SK-N-SH (cell line): ENCODE measurements around the gene QSOX2. TPM values are rescaled to one million over a fixed set of nuclear protein-coding genes. Genes with fewer than 3 reads are reported as not detected.
A peak's percentile ranks its signal among the peaks of the same experiment; 100 is the strongest.

ENCODE experiments used
- CTCF ChIA-PET: fragments of 300-600, 350-600 bp; formaldehyde crosslinking; extraction: SDS; loops from one replicate; lab custom pipeline; 2021; lab: Yijun Ruan, JAX
- POLR2A ChIA-PET: fragments of 350-600 bp; sonication (Branson Sonifier 250); formaldehyde crosslinking; extraction: SDS; loops from one replicate; lab custom pipeline; 2020; ENCODE audit warnings: antibody characterized with exemption, inconsistent platforms; lab: Yijun Ruan, JAX
- DNase-seq: peaks from one replicate; pipeline ENCODE4 v3.0.0; 2012
- H2AFZ ChIP-seq: fragments of 200-600 bp; sonication (generic); 2 replicates; pipeline ENCODE4 v1.8.1; 2016; ENCODE audit warnings: antibody characterized with exemption, mild to moderate bottlenecking, low read depth
- H3F3A ChIP-seq: fragments of 200-600 bp; sonication (generic); replicated peaks from 2 replicates; pipeline ENCODE3; 2016; ENCODE audit warnings: antibody characterized with exemption, mild to moderate bottlenecking; ENCODE audit not compliant: insufficient read depth
- H3K27ac ChIP-seq, 2 experiments: fragments of 200-500 bp in 1 of 2; fragments of 200-600 bp in 1 of 2; sonication (Bioruptor generic) in 1 of 2; sonication (generic), shearing (Covaris generic) in 1 of 2; 2 replicates each; pipeline versions ENCODE4 v1.5.1 to v1.6.1; 2014 to 2016; ENCODE audit warnings: low read depth in 2 of 2, inconsistent platforms in 1 of 2, low read length in 1 of 2, mild to moderate bottlenecking in 1 of 2, mixed read lengths in 1 of 2
- H3K27me3 ChIP-seq: fragments of 200-600 bp; sonication (generic), shearing (Covaris generic); 2 replicates; pipeline ENCODE4 v1.6.1; 2016; ENCODE audit warnings: mixed run types; ENCODE audit not compliant: insufficient read depth
- H3K36me3 ChIP-seq, 2 experiments: fragments of 200-500 bp in 1 of 2; fragments of 200-600 bp in 1 of 2; sonication (Bioruptor generic) in 1 of 2; sonication (generic) in 1 of 2; replicated peaks in 1 of 2; 2 replicates each; pipeline versions ENCODE3 to v1.5.1; 2014 to 2016; ENCODE audit warnings: low read length in 1 of 2, mild to moderate bottlenecking in 1 of 2; ENCODE audit not compliant: insufficient read depth in 2 of 2, control insufficient read depth in 1 of 2
- H3K4me1 ChIP-seq, 2 experiments: fragments of 200-500 bp in 1 of 2; fragments of 200-600 bp in 1 of 2; sonication (Bioruptor generic) in 1 of 2; sonication (generic), shearing (Covaris generic) in 1 of 2; 2 replicates each; pipeline versions ENCODE4 v1.5.1 to v1.6.1; 2014 to 2016; ENCODE audit warnings: low read depth in 1 of 2, low read length in 1 of 2, mixed run types in 1 of 2; ENCODE audit not compliant: insufficient read depth in 2 of 2, control insufficient read depth in 1 of 2
- H3K4me2 ChIP-seq: fragments of 200-600 bp; sonication (generic), shearing (Covaris generic); 2 replicates; pipeline ENCODE4 v1.6.1; 2017; ENCODE audit warnings: mixed run types
- H3K4me3 ChIP-seq, 2 experiments: fragments of 200-500 bp in 1 of 2; fragments of 200-600 bp in 1 of 2; sonication (Bioruptor generic) in 1 of 2; sonication (generic), shearing (Covaris generic) in 1 of 2; 2 replicates each; pipeline versions ENCODE4 v1.5.1 to v1.8.1; 2014 to 2016; ENCODE audit warnings: low read depth in 2 of 2, inconsistent platforms in 1 of 2, low read length in 1 of 2, mild to moderate bottlenecking in 1 of 2, mixed read lengths in 1 of 2, moderate library complexity in 1 of 2
- H3K79me2 ChIP-seq: fragments of 200-600 bp; sonication (generic); 2 replicates; pipeline ENCODE4 v1.8.1; 2017; ENCODE audit warnings: mild to moderate bottlenecking; ENCODE audit not compliant: insufficient read depth
- H3K9ac ChIP-seq: fragments of 200-600 bp; sonication (generic); 2 replicates; pipeline ENCODE4 v1.6.1; 2017; ENCODE audit warnings: mixed run types
- H3K9me2 ChIP-seq: fragments of 200-600 bp; sonication (generic); 2 replicates; pipeline ENCODE4 v1.6.1; 2017; ENCODE audit warnings: mixed run types
- H3K9me3 ChIP-seq: fragments of 200-600 bp; sonication (generic); 2 replicates; pipeline ENCODE4 v1.6.1; 2017; ENCODE audit warnings: mixed run types, mild to moderate bottlenecking, moderate library complexity
- H4K20me1 ChIP-seq: fragments of 200-600 bp; sonication (generic); 2 replicates; pipeline ENCODE4 v1.6.1; 2017; ENCODE audit warnings: mild to moderate bottlenecking, mixed run types; ENCODE audit not compliant: insufficient read depth
- CHD2 ChIP-seq: fragments of 150-350 bp; IDR thresholded peaks from 2 replicates; pipeline ENCODE4 v1.6.1; 2018; ENCODE audit warnings: low read length; ENCODE audit not compliant: partially characterized antibody
- CTCF ChIP-seq: fragments of 200-600 bp; sonication (generic); IDR thresholded peaks from 2 replicates; pipeline ENCODE4 v1.6.1; 2017; ENCODE audit warnings: antibody characterized with exemption, mild to moderate bottlenecking, moderate library complexity
- EP300 ChIP-seq, 2 experiments: IDR thresholded peaks; 2 replicates each; pipeline versions ENCODE4 v1.4.0 to v1.6.1; 2012; ENCODE audit warnings: borderline replicate concordance in 1 of 2, low read depth in 1 of 2, low read length in 1 of 2
- EZH2phosphoT487 ChIP-seq: fragments of 200-600 bp; sonication (generic); IDR thresholded peaks from 2 replicates; pipeline ENCODE4 v1.6.1; 2017; ENCODE audit warnings: low read depth, mixed run types, mild to moderate bottlenecking, antibody characterized with exemption, moderate library complexity, borderline replicate concordance
- FOSL2 ChIP-seq: IDR thresholded peaks from 2 replicates; pipeline ENCODE4 v1.4.0; 2012; ENCODE audit warnings: low read depth, mild to moderate bottlenecking, moderate library complexity, borderline replicate concordance
- JUND ChIP-seq: IDR thresholded peaks from 2 replicates; pipeline ENCODE4 v1.4.0; 2012
- MEF2A ChIP-seq: IDR thresholded peaks from 2 replicates; pipeline ENCODE4 v1.4.0; 2012; ENCODE audit warnings: low read depth, borderline replicate concordance
- MXI1 ChIP-seq: IDR thresholded peaks from 2 replicates; pipeline ENCODE4 v1.6.1; 2012; ENCODE audit warnings: mild to moderate bottlenecking, low read depth, low read length, improper control_type of control experiment
- POLR2AphosphoS5 ChIP-seq: IDR thresholded peaks from 2 replicates; pipeline ENCODE4 v1.6.1; 2012; ENCODE audit warnings: low read depth, low read length
- RAD21 ChIP-seq: IDR thresholded peaks from 2 replicates; pipeline ENCODE4 v1.6.1; 2012; ENCODE audit warnings: mild to moderate bottlenecking, low read length
- REST ChIP-seq: IDR thresholded peaks from 2 replicates; pipeline ENCODE4 v1.6.1; 2012; ENCODE audit warnings: mild to moderate bottlenecking, low read depth, low read length, moderate library complexity
- SIN3A ChIP-seq: IDR thresholded peaks from 2 replicates; pipeline ENCODE4 v1.6.1; 2012; ENCODE audit warnings: low read depth, mild to moderate bottlenecking, low read length, moderate library complexity, borderline replicate concordance
- TCF12 ChIP-seq: IDR thresholded peaks from 2 replicates; pipeline ENCODE4 v1.4.0; 2012
- USF1 ChIP-seq: IDR thresholded peaks from 2 replicates; pipeline ENCODE4 v1.4.0; 2012; ENCODE audit warnings: low read depth, borderline replicate concordance
- USF2 ChIP-seq: fragments of 150-350 bp; IDR thresholded peaks from 2 replicates; pipeline ENCODE4 v1.6.1; 2017; ENCODE audit warnings: antibody characterized with exemption, low read length, low read depth, borderline replicate concordance
- ZBTB33 ChIP-seq: IDR thresholded peaks from 2 replicates; pipeline ENCODE4 v1.4.0; 2012; ENCODE audit warnings: low read depth, borderline replicate concordance
- WGBS: methylation state at CpG from one replicate; pipeline ENCODE4 v1.1.6; 2017; ENCODE audit warnings: low lambda C conversion rate; 5-methylcytosine and 5-hydroxymethylcytosine counted together
- polyA plus RNA-seq, 3 experiments: library from polyadenylated mRNA; depleted of rRNA; stranded (reverse); fragments of >200 nt; gene quantifications; 2 replicates each; pipeline ENCODE4 v1.2.3, GENCODE V29; 2012
- TF ChIP-seq, protein P1 (sequence below): IDR thresholded peaks from 2 replicates; pipeline ENCODE4 v1.4.0; 2012; ENCODE audit warnings: low read depth

Gene QSOX2, protein sequence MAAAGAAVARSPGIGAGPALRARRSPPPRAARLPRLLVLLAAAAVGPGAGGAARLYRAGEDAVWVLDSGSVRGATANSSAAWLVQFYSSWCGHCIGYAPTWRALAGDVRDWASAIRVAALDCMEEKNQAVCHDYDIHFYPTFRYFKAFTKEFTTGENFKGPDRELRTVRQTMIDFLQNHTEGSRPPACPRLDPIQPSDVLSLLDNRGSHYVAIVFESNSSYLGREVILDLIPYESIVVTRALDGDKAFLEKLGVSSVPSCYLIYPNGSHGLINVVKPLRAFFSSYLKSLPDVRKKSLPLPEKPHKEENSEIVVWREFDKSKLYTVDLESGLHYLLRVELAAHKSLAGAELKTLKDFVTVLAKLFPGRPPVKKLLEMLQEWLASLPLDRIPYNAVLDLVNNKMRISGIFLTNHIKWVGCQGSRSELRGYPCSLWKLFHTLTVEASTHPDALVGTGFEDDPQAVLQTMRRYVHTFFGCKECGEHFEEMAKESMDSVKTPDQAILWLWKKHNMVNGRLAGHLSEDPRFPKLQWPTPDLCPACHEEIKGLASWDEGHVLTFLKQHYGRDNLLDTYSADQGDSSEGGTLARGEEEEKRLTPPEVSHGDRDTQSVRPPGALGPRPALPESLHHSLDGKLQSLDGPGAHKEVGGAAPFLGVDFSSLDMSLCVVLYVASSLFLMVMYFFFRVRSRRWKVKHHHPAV
- polyA plus RNA-seq (2012; rRNA removed), result 25.5 and 26.6 TPM in 2 replicates
- 20.2 and 23.7 TPM in 2 replicates for polyA plus RNA-seq (2012; cell fraction: cytosol; rRNA removed)
- 31.2 and 37.5 TPM in 2 replicates for polyA plus RNA-seq (2012; cell fraction: nucleus; rRNA removed)

DNA sequence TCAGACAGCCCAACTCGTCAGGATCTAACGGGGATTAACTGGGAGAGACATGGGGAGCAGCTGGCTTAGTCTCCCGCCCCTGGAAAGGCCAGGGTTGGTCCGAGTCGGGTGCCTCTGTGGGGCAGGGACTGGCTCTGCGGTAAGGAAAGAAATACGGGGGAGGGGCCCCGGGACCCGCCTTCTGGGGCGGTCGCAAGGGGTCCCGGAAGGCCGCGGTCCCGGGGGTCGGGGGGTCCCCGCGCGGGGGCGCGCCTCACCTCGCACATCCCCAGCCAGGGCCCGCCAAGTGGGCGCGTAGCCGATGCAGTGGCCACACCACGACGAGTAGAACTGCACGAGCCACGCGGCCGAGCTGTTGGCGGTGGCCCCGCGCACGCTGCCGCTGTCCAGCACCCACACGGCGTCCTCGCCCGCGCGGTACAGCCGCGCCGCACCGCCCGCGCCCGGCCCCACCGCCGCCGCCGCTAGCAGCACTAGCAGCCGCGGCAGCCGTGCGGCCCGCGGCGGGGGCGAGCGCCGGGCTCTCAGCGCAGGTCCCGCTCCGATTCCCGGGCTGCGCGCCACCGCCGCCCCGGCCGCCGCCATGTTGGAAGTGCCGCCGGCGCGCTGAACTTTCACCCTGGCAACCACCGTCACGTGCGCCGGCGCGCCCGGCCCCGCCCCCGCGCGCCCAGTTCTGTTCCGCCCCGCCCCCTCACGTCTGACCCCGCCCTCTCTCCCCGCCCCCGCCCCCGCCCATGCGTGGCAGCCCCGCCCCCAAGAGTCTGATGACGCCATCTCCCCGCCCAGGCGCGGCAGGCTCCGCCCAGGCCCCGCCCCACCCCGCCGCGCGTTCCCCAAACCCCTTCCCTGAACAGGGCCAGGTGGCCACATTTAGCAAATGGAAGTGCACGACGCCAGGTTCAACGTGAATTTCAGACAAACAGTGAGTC is at the start of gene QSOX2:
Gene QSOX2, minus strand, starts transcription at position 594 of the 932 bp plus-strand sequence. Its CDS starts 9 bp downstream, at position 585.
- Histone ChIP-seq H3K9ac (peak within 1 kb of the TSS; percentile 65), H4K20me1 (peaks cover 40% of the 10 kb centered on the region), H3K4me2 (peak within 1 kb of the TSS; percentile 95), H2AFZ (peak within 1 kb of the TSS; percentile 58; the same call in 1 of the 2 replicates), H3K4me3 (peak within 1 kb of the TSS; percentile 70 to 86), H3K36me3 (peaks cover 0 to 4% of the 10 kb centered on the region in 2 experiments), H3K9me2 (no peaks in the 10 kb centered on the region), H3K9me3 (no peaks in the 10 kb centered on the region), H3F3A (peaks cover 4% of the 10 kb centered on the region), H3K27me3 (no peaks in the 10 kb centered on the region), H3K79me2 (peaks cover 44% of the 10 kb centered on the region), H3K4me1 (peaks cover 8 to 32% of the 10 kb centered on the region in 2 experiments; a peak in 3 of 4 replicates), H3K27ac (peak within 1 kb of the TSS in 1 of 2 experiments; percentile 22; a peak in 1 of 4 replicates)
- POLR2A ChIA-PET, result interaction anchor here (0.7 kb wide), 2 partner anchors 22 to 165 kb away, joined by 4 read pairs; no protein-coding TSS in a partner anchor
- CTCF ChIA-PET, result interaction anchor here (1.4 kb wide), 2 partner anchors 38 to 75 kb away, joined by 3 to 7 read pairs; no protein-coding TSS in a partner anchor
- peak; percentile 99 for DNase-seq
- WGBS, result under 1% methylated on average over 41 of the region's 112 CpGs
- TF ChIP-seq CTCF (no peak), SIN3A (peak; percentile 54; the same call in 1 of the 2 replicates), EP300 (IDR thresholded peaks at IDR 0.05; ENCODE audit: borderline replicate concordance in 1 of 2, low read depth in 1 of 2, low read length in 1 of 2) (no peak), REST (peak; percentile 91), USF1 (peak; percentile 87), POLR2AphosphoS5 (peak; percentile 33; the same call in 1 of the 2 replicates), RAD21 (no peak), MXI1 (peak; percentile 95), USF2 (peak; percentile 56; the same call in 1 of the 2 replicates), MEF2A (no peak), JUND (no peak), TCF12 (no peak), FOSL2 (no peak), EZH2phosphoT487 (no peak), CHD2 (no peak), ZBTB33 (no peak)
- TF ChIP-seq, protein P1, sequence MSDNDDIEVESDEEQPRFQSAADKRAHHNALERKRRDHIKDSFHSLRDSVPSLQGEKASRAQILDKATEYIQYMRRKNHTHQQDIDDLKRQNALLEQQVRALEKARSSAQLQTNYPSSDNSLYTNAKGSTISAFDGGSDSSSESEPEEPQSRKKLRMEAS, result peak; percentile 83
